ENCODE results near the gene EPHA4.

Gene EPHA4

DNA sequence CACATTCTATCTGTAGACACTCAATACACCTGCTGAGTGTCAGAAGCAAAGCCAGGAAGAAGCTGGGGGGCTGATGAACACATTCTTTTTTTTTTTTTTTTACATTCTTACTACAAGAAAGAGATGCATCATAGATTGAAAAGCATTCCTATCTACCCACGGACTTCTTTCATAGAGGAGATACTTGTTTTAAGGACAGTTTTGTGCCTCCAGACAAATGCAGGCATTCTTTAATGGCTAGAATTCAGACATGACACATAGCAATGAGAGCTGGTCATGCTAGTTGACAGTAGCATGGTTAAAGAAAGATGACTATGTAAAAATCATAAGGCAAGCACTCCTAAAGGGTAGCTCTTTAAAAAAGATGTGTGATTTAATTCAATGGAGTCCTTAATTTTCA lies 110.2 kb downstream of the EPHA4 start:
- Histone ChIP-seq H3K27ac (ENCODE audit: low read length, poor library complexity, severe bottlenecking) (no peak overlapping the region), H3K4ac (ENCODE audit: low read depth in 1 of 2, low read length in 2 of 2) (no peak overlapping the region), H3K4me1 (ENCODE audit: control insufficient read depth, insufficient read depth, low read depth, low read length) (peaks cover 2% of the 10 kb centered on the region), H4K91ac (ENCODE audit: low read length) (no peak overlapping the region), H2BK15ac (ENCODE audit: low read depth, poor library complexity, severe bottlenecking) (no peak overlapping the region), H3K14ac (ENCODE audit: low read length in 2 of 2) (no peak overlapping the region), H2BK5ac (ENCODE audit: low read depth, low read length, poor library complexity, severe bottlenecking) (no peak overlapping the region), H3K36me3 (ENCODE audit: control insufficient read depth in 1 of 2, insufficient read depth in 2 of 2, low read depth in 1 of 2, low read length in 2 of 2) (peaks cover 2 to 5% of the 10 kb centered on the region in 2 experiments), H3K9me3 (ENCODE audit: control insufficient read depth, low read length) (no peaks in the 10 kb centered on the region), H3K23ac (ENCODE audit: low read length in 2 of 2) (no peak overlapping the region), H2AFZ (ENCODE audit: low read depth, low read length) (no peak overlapping the region), H2BK12ac (ENCODE audit: low read length in 2 of 2) (no peak overlapping the region), H4K8ac (ENCODE audit: low read length) (no peak overlapping the region), H3K4me3 (ENCODE audit: insufficient read depth in 1 of 2, low read depth in 1 of 2, low read length in 2 of 2) (no peak overlapping the region), H3K18ac (ENCODE audit: low read depth in 1 of 2, low read length in 2 of 2) (no peak overlapping the region), H3K79me1 (replicated peaks; ENCODE audit: low read length, poor library complexity, severe bottlenecking) (peaks cover 34% of the 10 kb centered on the region), H3K4me2 (ENCODE audit: low read length, poor library complexity, severe bottlenecking) (no peak overlapping the region), H3K27me3 (ENCODE audit: control insufficient read depth in 1 of 2, insufficient read depth in 1 of 2, low read length in 2 of 2) (no peaks in the 10 kb centered on the region), H2AK5ac (ENCODE audit: low read length, severe bottlenecking) (no peak overlapping the region), H3K9ac (ENCODE audit: low read length) (no peak overlapping the region), H2BK120ac (ENCODE audit: low read depth, low read length) (no peak overlapping the region)
- no CpG with 5 or more reads among the region's 1 CpG for WGBS
- DNase-seq: no peak

DNA sequence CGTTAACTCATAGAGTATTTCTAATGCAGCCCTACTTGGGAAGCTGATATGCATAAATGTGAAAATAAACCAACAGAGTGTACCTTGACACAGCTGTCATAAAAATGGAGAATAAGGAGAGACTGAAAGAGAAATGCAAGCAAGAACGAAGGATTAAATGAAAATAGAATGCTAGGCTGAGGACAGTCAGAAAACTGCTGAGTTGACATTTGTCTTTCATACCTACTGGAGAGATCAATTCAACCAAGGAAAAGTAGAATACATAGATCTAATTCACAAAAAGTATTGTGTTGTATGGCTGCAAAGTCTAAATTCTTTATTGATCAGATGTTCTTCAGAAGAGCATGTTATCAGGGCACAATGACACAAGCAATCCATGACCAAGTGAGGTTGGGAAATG lies 112.0 kb downstream of the EPHA4 start:
- no peak for DNase-seq
- Histone ChIP-seq H2BK12ac (ENCODE audit: low read length in 2 of 2) (no peak overlapping the region), H3K4me2 (ENCODE audit: low read length, poor library complexity, severe bottlenecking) (no peak overlapping the region), H3K14ac (ENCODE audit: low read length in 2 of 2) (no peak overlapping the region), H2AFZ (ENCODE audit: low read depth, low read length) (no peak overlapping the region), H3K36me3 (ENCODE audit: control insufficient read depth in 1 of 2, insufficient read depth in 2 of 2, low read depth in 1 of 2, low read length in 2 of 2) (peaks cover 9 to 23% of the 10 kb centered on the region in 2 experiments), H3K4ac (ENCODE audit: low read depth in 1 of 2, low read length in 2 of 2) (no peak overlapping the region), H3K27me3 (ENCODE audit: control insufficient read depth in 1 of 2, insufficient read depth in 1 of 2, low read length in 2 of 2) (no peaks in the 10 kb centered on the region), H2AK5ac (ENCODE audit: low read length, severe bottlenecking) (no peak overlapping the region), H2BK5ac (ENCODE audit: low read depth, low read length, poor library complexity, severe bottlenecking) (no peak overlapping the region), H2BK15ac (ENCODE audit: low read depth, poor library complexity, severe bottlenecking) (no peak overlapping the region), H3K4me3 (ENCODE audit: insufficient read depth in 1 of 2, low read depth in 1 of 2, low read length in 2 of 2) (no peak overlapping the region), H3K9me3 (ENCODE audit: control insufficient read depth, low read length) (no peaks in the 10 kb centered on the region), H3K79me1 (replicated peaks; ENCODE audit: low read length, poor library complexity, severe bottlenecking) (peaks cover 32% of the 10 kb centered on the region), H3K18ac (ENCODE audit: low read depth in 1 of 2, low read length in 2 of 2) (no peak overlapping the region), H4K8ac (ENCODE audit: low read length) (no peak overlapping the region), H3K9ac (ENCODE audit: low read length) (no peak overlapping the region), H3K27ac (ENCODE audit: low read length, poor library complexity, severe bottlenecking) (no peak overlapping the region), H3K23ac (ENCODE audit: low read length in 2 of 2) (no peak overlapping the region), H2BK120ac (ENCODE audit: low read depth, low read length) (no peak overlapping the region), H3K4me1 (ENCODE audit: control insufficient read depth, insufficient read depth, low read depth, low read length) (peaks cover 2% of the 10 kb centered on the region), H4K91ac (ENCODE audit: low read length) (no peak overlapping the region)
- WGBS: 89% methylated on average over 1 of the region's 2 CpGs

DNA sequence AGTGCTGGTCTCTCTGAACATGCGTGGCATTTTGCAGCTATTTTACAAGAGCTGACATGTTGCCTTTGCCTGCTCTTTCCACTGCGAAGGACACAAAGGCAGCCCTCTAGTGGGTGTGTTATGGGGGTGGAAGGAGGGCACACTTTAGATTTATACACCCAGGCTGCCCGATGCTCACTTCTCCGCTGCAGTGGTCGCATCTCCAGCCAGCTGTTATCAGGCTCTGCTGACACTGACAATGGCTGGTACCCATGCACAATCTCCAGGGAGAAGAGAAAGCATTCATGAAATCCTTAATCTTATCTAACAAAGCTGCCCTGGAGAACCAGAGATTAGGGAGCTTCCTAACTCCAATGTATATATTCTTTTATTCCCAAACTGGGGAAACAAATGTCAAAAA lies 113.5 kb downstream of the EPHA4 start:
- 92% methylated on average over 5 of the region's 5 CpGs for WGBS
- Histone ChIP-seq H3K36me3 (ENCODE audit: control insufficient read depth in 1 of 2, insufficient read depth in 2 of 2, low read depth in 1 of 2, low read length in 2 of 2) (peaks cover 15 to 37% of the 10 kb centered on the region in 2 experiments), H2AK5ac (ENCODE audit: low read length, severe bottlenecking) (no peak overlapping the region)

GRCh38 chr2:221455214-221455613 lies 116.9 kb downstream of the EPHA4 start:
- H3K18ac ChIP-seq (ENCODE audit: low read depth in 1 of 2, low read length in 2 of 2): no peak overlapping the region
- H3K4me3 ChIP-seq (ENCODE audit: insufficient read depth in 1 of 2, low read depth in 1 of 2, low read length in 2 of 2): no peak overlapping the region
- peaks cover 19 to 50% of the 10 kb centered on the region in 2 experiments for H3K36me3 ChIP-seq (ENCODE audit: control insufficient read depth in 1 of 2, insufficient read depth in 2 of 2, low read depth in 1 of 2, low read length in 2 of 2)
- H3K27me3 ChIP-seq (ENCODE audit: control insufficient read depth in 1 of 2, insufficient read depth in 1 of 2, low read length in 2 of 2): no peaks in the 10 kb centered on the region
- H2BK5ac ChIP-seq (ENCODE audit: low read depth, low read length, poor library complexity, severe bottlenecking): no peak overlapping the region
- H3K4ac ChIP-seq (ENCODE audit: low read depth in 1 of 2, low read length in 2 of 2): no peak overlapping the region
- no peak overlapping the region for H2AFZ ChIP-seq (ENCODE audit: low read depth, low read length)
- H2AK5ac ChIP-seq (ENCODE audit: low read length, severe bottlenecking): no peak overlapping the region
- H3K27ac ChIP-seq (ENCODE audit: low read length, poor library complexity, severe bottlenecking): no peak overlapping the region
- H3K79me1 ChIP-seq (replicated peaks; ENCODE audit: low read length, poor library complexity, severe bottlenecking): peaks cover 22% of the 10 kb centered on the region
- H2BK15ac ChIP-seq (ENCODE audit: low read depth, poor library complexity, severe bottlenecking): no peak overlapping the region
- WGBS: 89% methylated on average over 6 of the region's 6 CpGs
- no peak overlapping the region for H3K23ac ChIP-seq (ENCODE audit: low read length in 2 of 2)
- no peak overlapping the region for H2BK120ac ChIP-seq (ENCODE audit: low read depth, low read length)
- H4K91ac ChIP-seq (ENCODE audit: low read length): no peak overlapping the region
- no peak overlapping the region for H4K8ac ChIP-seq (ENCODE audit: low read length)
- no peak for DNase-seq
- no peaks in the 10 kb centered on the region for H3K9me3 ChIP-seq (ENCODE audit: control insufficient read depth, low read length)
- H3K9ac ChIP-seq (ENCODE audit: low read length): no peak overlapping the region
- no peaks in the 10 kb centered on the region for H3K4me1 ChIP-seq (ENCODE audit: control insufficient read depth, insufficient read depth, low read depth, low read length)
- no peak overlapping the region for H3K14ac ChIP-seq (ENCODE audit: low read length in 2 of 2)
- no peak overlapping the region for H2BK12ac ChIP-seq (ENCODE audit: low read length in 2 of 2)
- H3K4me2 ChIP-seq (ENCODE audit: low read length, poor library complexity, severe bottlenecking): no peak overlapping the region

More for the DNA sequence above, 113.5 kb downstream of the EPHA4 start:
- Histone ChIP-seq H3K27me3 (ENCODE audit: control insufficient read depth in 1 of 2, insufficient read depth in 1 of 2, low read length in 2 of 2) (no peaks in the 10 kb centered on the region), H2BK5ac (ENCODE audit: low read depth, low read length, poor library complexity, severe bottlenecking) (no peak overlapping the region), H4K91ac (ENCODE audit: low read length) (no peak overlapping the region), H3K9me3 (ENCODE audit: control insufficient read depth, low read length) (no peaks in the 10 kb centered on the region), H3K23ac (ENCODE audit: low read length in 2 of 2) (no peak overlapping the region), H3K4me1 (ENCODE audit: control insufficient read depth, insufficient read depth, low read depth, low read length) (peaks cover 2% of the 10 kb centered on the region), H3K4me2 (ENCODE audit: low read length, poor library complexity, severe bottlenecking) (no peak overlapping the region), H2BK15ac (ENCODE audit: low read depth, poor library complexity, severe bottlenecking) (no peak overlapping the region), H3K27ac (ENCODE audit: low read length, poor library complexity, severe bottlenecking) (no peak overlapping the region), H2BK120ac (ENCODE audit: low read depth, low read length) (no peak overlapping the region), H3K9ac (ENCODE audit: low read length) (no peak overlapping the region), H3K4ac (ENCODE audit: low read depth in 1 of 2, low read length in 2 of 2) (no peak overlapping the region), H3K18ac (ENCODE audit: low read depth in 1 of 2, low read length in 2 of 2) (no peak overlapping the region), H2BK12ac (ENCODE audit: low read length in 2 of 2) (no peak overlapping the region), H3K14ac (ENCODE audit: low read length in 2 of 2) (no peak overlapping the region), H3K4me3 (ENCODE audit: insufficient read depth in 1 of 2, low read depth in 1 of 2, low read length in 2 of 2) (no peak overlapping the region), H3K79me1 (replicated peaks; ENCODE audit: low read length, poor library complexity, severe bottlenecking) (peaks cover 34% of the 10 kb centered on the region), H2AFZ (ENCODE audit: low read depth, low read length) (no peak overlapping the region), H4K8ac (ENCODE audit: low read length) (no peak overlapping the region)
- DNase-seq: no peak
